ENCODE measurements around the gene GDNF.

DNA sequence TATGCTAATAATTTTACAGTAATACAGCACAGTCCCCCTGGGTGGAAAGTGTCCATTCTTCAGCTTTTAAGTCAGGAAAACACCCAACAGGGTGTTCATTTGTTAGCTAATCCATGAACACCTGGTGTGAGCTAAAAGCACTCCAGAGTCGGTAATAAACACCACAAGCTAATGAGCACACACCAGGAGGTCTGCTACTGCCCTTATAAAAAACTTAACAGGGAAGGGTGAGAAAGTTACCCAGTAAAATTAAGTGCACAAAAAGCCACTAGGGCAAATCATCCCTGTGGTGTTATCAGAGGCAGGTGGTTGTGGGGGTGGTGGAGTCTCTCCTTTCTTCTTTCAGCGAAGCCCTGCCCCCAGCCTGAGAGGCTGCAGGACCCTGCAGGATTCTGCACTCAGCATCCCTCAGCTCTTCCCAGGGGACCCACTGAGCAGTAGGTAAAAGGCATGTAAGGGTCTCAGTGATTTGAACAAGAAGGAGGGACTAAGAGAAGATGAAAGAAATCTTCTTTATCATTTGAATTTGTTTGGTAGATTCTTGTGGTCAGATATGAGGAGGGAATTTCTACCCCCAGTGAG is 14.4 kb downstream of the GDNF start:
- TF ChIP-seq POLR2A (IDR thresholded peaks at IDR 0.05), result no peak
- TF ChIP-seq, protein P1, sequence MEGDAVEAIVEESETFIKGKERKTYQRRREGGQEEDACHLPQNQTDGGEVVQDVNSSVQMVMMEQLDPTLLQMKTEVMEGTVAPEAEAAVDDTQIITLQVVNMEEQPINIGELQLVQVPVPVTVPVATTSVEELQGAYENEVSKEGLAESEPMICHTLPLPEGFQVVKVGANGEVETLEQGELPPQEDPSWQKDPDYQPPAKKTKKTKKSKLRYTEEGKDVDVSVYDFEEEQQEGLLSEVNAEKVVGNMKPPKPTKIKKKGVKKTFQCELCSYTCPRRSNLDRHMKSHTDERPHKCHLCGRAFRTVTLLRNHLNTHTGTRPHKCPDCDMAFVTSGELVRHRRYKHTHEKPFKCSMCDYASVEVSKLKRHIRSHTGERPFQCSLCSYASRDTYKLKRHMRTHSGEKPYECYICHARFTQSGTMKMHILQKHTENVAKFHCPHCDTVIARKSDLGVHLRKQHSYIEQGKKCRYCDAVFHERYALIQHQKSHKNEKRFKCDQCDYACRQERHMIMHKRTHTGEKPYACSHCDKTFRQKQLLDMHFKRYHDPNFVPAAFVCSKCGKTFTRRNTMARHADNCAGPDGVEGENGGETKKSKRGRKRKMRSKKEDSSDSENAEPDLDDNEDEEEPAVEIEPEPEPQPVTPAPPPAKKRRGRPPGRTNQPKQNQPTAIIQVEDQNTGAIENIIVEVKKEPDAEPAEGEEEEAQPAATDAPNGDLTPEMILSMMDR (IDR thresholded peaks at IDR 0.05 in 4 of 5, conservative IDR thresholded peaks at IDR 0.05 in 1 of 5), result no peak

Data from gastrocnemius medialis (tissue), 4 donors.